Measurements from ENCODE around the gene STOML1.

STOML1 gene

GRCh38 chr15:74013374-74013894 is 21.3 kb upstream of the STOML1 start:
- no peak for DNase-seq

GRCh38 chr15:74011610-74012009 is 19.5 kb upstream of the STOML1 start:
- no peak for DNase-seq

- no peak for DNase-seq
Measured at GRCh38 chr15:74010929-74011540, 18.9 kb upstream of the STOML1 start.

GRCh38 chr15:74008901-74009300 is 16.8 kb upstream of the STOML1 start:
- DNase-seq, result no peak

- DNase-seq, result no peak
Measured at GRCh38 chr15:74007820-74008371, 15.8 kb upstream of the STOML1 start.

GRCh38 chr15:74006774-74007639 is 14.9 kb upstream of the STOML1 start:
- DNase-seq, result no peak

GRCh38 chr15:73997986-73998385 is 5.9 kb upstream of the STOML1 start:
- DNase-seq, result no peak

- no peak for DNase-seq
Measured at GRCh38 chr15:73996939-73997338, 4.8 kb upstream of the STOML1 start.

- DNase-seq, result no peak
Measured at GRCh38 chr15:73996267-73996666, 4.2 kb upstream of the STOML1 start.

GRCh38 chr15:73994912-73995622 is 3.0 kb upstream of the STOML1 start:
- peak; percentile 65 for DNase-seq

GRCh38 chr15:73994413-73994883 is 2.4 kb upstream of the STOML1 start, which contains the start of gene PML:
TSS of gene PML (plus strand) at chr15:73994716. CDS start at chr15:73994813, 97 bp downstream.
- peak; percentile 95 for DNase-seq

- no peak for DNase-seq
Measured at GRCh38 chr15:73993211-73993994, 1.3 kb upstream of the STOML1 start.

- no peak for DNase-seq
Measured at GRCh38 chr15:73992594-73992898, 451 bp upstream of the STOML1 start.

- DNase-seq, result no peak
Measured at GRCh38 chr15:73991260-73991659, 835 bp downstream of the STOML1 start.

- no peak for DNase-seq
Measured at GRCh38 chr15:73990250-73991005, 1.7 kb downstream of the STOML1 start.

GRCh38 chr15:73989001-73989798 is 2.9 kb downstream of the STOML1 start:
- DNase-seq, result no peak

- no peak for DNase-seq
Measured at GRCh38 chr15:73988445-73988969, 3.6 kb downstream of the STOML1 start.

GRCh38 chr15:73987681-73988444 is 4.2 kb downstream of the STOML1 start:
- DNase-seq, result no peak

- DNase-seq, result no peak
Measured at GRCh38 chr15:73987250-73987649, 4.8 kb downstream of the STOML1 start.

GRCh38 chr15:73986776-73987056 is 5.4 kb downstream of the STOML1 start:
- no peak for DNase-seq
